ENCODE results near the gene NUDT14.

NUDT14 gene

DNA sequence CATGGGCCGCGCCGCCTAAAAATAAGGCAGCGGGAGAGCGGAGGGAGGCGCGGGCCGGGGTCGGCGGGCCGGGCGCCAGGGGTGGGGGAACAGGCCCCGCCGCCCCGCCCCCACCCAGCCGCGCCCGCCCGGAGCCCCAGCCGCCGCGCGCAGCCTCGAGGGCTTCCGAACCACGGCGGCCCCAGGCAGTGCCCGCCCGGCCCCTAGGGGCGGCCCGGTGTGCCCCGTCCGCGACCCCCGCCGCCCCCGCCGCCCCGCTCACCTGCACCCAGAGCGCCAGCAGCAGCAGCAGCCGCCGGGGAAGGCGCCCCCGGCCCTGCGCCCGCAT is 13.1 kb downstream of the NUDT14 start:
- no peak for ATAC-seq

DNA sequence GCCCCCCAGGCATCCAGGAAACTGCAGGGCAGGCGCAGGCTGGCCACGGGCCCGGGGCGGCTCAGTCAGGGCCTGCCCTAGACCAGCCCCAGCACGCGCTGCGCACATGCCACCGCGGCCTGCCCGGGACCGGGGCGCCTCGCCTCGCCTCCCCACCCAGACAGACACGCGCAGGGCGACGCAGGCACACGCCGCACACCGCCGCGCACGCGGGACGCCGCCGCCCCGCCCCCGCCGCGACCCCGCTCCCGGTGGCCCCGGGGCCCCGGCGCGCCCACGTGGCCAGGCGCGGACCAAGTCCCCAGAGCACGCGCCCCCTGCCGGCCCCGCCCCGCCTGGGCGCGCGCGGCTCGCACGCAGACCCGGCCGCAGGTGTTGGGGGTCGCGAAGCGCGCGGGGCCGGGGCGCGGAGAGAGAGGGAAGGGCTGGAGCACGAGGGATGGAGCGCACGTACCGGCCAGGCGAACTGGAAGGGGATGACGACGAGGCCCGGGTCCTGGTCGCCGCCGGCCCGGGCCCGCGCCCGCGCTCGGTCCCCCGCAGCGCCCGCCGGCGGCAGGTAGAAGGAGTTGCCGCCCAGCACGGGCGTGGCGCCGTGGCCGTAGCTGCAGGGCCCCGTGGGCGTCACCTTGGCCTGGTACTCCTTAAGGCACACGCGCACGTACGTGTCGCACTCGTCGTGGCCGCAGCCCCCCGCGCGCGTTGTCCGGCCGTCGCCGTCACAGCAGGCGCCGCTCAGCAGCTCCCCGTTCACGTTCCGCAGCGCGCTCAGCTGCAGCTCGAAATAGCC is 13.6 kb downstream of the NUDT14 start:
- TF ChIP-seq ISL1 (CRISPR knock-in tag; IDR thresholded peaks at IDR 0.05) (no peak), ZFP30 (CRISPR knock-in tag; IDR thresholded peaks at IDR 0.05) (no peak), ZC3H10 (CRISPR knock-in tag; IDR thresholded peaks at IDR 0.05) (no peak), ARNTL (CRISPR knock-in tag; IDR thresholded peaks at IDR 0.05; ENCODE audit: borderline replicate concordance, low read depth) (no peak), ZFP3 (CRISPR knock-in tag; IDR thresholded peaks at IDR 0.05) (no peak), TCF4 (CRISPR knock-in tag; IDR thresholded peaks at IDR 0.05; ENCODE audit: borderline replicate concordance) (no peak), SNAI2 (CRISPR knock-in tag; IDR thresholded peaks at IDR 0.05) (no peak), OSR1 (CRISPR knock-in tag; IDR thresholded peaks at IDR 0.05) (no peak), PPARA (CRISPR knock-in tag; IDR thresholded peaks at IDR 0.05; ENCODE audit: borderline replicate concordance) (no peak)
- TF ChIP-seq, protein P1, sequence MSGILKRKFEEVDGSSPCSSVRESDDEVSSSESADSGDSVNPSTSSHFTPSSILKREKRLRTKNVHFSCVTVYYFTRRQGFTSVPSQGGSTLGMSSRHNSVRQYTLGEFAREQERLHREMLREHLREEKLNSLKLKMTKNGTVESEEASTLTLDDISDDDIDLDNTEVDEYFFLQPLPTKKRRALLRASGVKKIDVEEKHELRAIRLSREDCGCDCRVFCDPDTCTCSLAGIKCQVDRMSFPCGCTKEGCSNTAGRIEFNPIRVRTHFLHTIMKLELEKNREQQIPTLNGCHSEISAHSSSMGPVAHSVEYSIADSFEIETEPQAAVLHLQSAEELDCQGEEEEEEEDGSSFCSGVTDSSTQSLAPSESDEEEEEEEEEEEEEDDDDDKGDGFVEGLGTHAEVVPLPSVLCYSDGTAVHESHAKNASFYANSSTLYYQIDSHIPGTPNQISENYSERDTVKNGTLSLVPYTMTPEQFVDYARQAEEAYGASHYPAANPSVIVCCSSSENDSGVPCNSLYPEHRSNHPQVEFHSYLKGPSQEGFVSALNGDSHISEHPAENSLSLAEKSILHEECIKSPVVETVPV (CRISPR knock-in tag; IDR thresholded peaks at IDR 0.05): no peak
- ATAC-seq: no peak

More for the DNA sequence above, 13.1 kb downstream of the NUDT14 start:
- TF ChIP-seq ISL1 (CRISPR knock-in tag; IDR thresholded peaks at IDR 0.05): no peak

DNA sequence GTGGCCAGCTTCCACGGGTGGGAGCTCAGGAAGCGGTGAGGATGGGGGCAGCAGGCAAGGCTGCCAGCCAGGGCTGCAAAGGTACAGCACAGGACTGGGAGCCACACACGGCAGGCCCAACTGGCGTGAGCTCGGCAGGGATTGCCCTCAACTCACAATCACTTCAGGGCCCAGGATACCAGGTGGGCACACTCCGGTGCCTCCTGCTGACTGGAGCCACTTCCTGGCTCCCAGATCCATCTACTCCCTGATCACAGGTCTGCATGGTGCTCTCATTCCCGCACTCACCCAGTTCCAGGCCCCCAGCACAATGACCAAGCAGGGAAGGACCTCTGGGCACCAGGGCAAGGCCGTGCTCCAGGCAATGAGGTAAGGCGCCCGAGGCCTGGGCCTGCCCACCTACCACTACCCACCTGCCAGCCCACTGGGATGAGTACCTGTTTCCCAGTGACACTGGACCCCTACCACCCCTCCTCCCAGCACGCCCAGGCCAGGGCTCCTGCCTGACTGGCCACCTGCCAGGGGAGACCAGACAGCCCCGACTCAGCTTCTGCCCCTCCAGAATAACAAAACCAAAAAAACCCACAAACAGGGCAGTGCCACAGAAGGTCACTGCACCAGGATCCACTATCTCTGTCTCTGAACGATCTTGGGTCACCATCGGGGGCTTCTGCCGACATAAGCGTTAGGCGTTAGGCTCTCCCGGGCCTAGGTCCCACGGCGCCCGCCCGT is 14.4 kb downstream of the NUDT14 start:
- TF ChIP-seq, protein P2, sequence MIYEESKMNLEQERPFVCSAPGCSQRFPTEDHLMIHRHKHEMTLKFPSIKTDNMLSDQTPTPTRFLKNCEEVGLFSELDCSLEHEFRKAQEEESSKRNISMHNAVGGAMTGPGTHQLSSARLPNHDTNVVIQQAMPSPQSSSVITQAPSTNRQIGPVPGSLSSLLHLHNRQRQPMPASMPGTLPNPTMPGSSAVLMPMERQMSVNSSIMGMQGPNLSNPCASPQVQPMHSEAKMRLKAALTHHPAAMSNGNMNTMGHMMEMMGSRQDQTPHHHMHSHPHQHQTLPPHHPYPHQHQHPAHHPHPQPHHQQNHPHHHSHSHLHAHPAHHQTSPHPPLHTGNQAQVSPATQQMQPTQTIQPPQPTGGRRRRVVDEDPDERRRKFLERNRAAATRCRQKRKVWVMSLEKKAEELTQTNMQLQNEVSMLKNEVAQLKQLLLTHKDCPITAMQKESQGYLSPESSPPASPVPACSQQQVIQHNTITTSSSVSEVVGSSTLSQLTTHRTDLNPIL (CRISPR knock-in tag; IDR thresholded peaks at IDR 0.05; ENCODE audit: low read depth): no peak
- TF ChIP-seq ZC3H10 (CRISPR knock-in tag; IDR thresholded peaks at IDR 0.05): no peak
- TF ChIP-seq RARB (CRISPR knock-in tag; IDR thresholded peaks at IDR 0.05): no peak
- TF ChIP-seq ZFP3 (CRISPR knock-in tag; IDR thresholded peaks at IDR 0.05): no peak
- no peak for TF ChIP-seq ISL1 (CRISPR knock-in tag; IDR thresholded peaks at IDR 0.05)
- no peak for TF ChIP-seq PPARA (CRISPR knock-in tag; IDR thresholded peaks at IDR 0.05; ENCODE audit: borderline replicate concordance)
- no peak for TF ChIP-seq ZNF8 (CRISPR knock-in tag; IDR thresholded peaks at IDR 0.05)
- TF ChIP-seq TOX (CRISPR knock-in tag; IDR thresholded peaks at IDR 0.05; ENCODE audit: borderline replicate concordance): no peak
- TF ChIP-seq ZFP30 (CRISPR knock-in tag; IDR thresholded peaks at IDR 0.05): no peak
- no peak for TF ChIP-seq BACH2 (CRISPR knock-in tag; IDR thresholded peaks at IDR 0.05; ENCODE audit: borderline replicate concordance)
- TF ChIP-seq GLIS3 (CRISPR knock-in tag; IDR thresholded peaks at IDR 0.05): no peak
- TF ChIP-seq OSR1 (CRISPR knock-in tag; IDR thresholded peaks at IDR 0.05): no peak
- no peak for TF ChIP-seq TCF4 (CRISPR knock-in tag; IDR thresholded peaks at IDR 0.05; ENCODE audit: borderline replicate concordance)
- ATAC-seq: no peak

DNA sequence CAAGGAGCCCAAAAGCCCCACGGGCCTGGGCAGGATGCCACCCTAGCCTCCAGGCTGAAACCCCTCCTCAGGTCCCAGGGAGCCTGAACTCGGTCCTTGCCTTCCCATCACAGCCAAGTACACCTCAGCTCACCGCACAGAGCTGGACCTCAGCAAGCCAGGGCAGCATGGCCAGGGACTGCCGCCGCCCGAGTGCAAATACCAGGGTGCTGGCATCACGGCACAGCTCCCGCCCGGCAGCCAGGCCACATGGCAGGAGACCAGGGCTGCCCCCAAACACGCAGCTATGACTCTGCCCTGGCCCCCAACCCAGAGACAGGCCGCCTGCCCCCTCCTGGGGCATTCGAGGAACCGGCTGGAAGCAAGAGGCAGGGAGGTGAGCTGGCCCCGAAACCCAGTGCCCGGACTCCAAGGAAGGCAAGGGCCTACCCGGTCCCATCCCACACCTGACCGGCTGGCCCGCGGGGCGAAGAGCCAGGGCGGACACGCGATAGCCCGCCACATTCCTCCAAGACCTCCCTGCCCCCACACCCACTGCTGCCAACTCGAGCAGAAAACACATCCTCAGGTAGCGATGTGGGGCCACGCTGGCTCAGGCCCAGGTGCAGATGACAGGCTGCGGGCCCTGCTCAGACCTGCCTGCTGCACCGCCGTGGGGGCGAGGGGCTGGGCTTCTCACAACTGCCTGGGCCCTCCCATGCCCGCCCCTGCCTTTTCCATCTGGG is 15.2 kb downstream of the NUDT14 start:
- ATAC-seq: no peak
- TF ChIP-seq, protein P3, sequence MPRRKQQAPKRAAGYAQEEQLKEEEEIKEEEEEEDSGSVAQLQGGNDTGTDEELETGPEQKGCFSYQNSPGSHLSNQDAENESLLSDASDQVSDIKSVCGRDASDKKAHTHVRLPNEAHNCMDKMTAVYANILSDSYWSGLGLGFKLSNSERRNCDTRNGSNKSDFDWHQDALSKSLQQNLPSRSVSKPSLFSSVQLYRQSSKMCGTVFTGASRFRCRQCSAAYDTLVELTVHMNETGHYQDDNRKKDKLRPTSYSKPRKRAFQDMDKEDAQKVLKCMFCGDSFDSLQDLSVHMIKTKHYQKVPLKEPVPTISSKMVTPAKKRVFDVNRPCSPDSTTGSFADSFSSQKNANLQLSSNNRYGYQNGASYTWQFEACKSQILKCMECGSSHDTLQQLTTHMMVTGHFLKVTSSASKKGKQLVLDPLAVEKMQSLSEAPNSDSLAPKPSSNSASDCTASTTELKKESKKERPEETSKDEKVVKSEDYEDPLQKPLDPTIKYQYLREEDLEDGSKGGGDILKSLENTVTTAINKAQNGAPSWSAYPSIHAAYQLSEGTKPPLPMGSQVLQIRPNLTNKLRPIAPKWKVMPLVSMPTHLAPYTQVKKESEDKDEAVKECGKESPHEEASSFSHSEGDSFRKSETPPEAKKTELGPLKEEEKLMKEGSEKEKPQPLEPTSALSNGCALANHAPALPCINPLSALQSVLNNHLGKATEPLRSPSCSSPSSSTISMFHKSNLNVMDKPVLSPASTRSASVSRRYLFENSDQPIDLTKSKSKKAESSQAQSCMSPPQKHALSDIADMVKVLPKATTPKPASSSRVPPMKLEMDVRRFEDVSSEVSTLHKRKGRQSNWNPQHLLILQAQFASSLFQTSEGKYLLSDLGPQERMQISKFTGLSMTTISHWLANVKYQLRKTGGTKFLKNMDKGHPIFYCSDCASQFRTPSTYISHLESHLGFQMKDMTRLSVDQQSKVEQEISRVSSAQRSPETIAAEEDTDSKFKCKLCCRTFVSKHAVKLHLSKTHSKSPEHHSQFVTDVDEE (CRISPR knock-in tag; IDR thresholded peaks at IDR 0.05): no peak
- no peak for TF ChIP-seq OSR1 (CRISPR knock-in tag; IDR thresholded peaks at IDR 0.05)
- TF ChIP-seq ZNF8 (CRISPR knock-in tag; IDR thresholded peaks at IDR 0.05): no peak
- TF ChIP-seq GLIS3 (CRISPR knock-in tag; IDR thresholded peaks at IDR 0.05): no peak

DNA sequence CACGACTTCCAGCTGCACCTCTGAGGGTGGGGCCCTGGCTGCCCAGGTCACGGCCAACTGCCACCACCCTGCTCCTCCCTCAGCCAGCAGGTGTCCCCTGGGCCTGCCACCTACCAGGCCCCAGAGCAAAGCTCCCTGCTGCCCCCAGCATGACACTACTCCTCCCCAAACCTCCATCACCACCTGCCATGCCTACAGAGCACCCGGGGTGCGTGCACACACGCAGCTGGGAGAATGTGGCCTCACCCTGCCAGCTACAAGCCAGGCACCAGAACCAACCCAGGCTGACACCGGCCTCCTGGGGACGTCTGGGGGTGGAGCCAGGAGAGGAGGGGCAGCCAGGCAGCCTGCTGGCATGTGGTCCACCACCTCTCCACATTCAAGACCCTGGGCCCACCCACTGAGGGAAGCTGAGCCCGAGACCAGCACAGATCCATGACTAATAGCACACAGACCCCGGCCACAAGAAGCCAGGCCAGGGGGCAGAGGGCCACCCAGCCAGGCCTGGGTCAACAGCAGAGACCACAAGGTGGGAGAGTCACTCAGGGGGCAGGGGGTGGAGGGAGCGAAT is 15.9 kb downstream of the NUDT14 start:
- ATAC-seq: no peak
- TF ChIP-seq TCF4 (CRISPR knock-in tag; IDR thresholded peaks at IDR 0.05; ENCODE audit: borderline replicate concordance): no peak
- TF ChIP-seq, protein P1 (CRISPR knock-in tag; IDR thresholded peaks at IDR 0.05): no peak
- TF ChIP-seq CSDC2 (CRISPR knock-in tag; IDR thresholded peaks at IDR 0.05): no peak
- TF ChIP-seq, protein P2 (CRISPR knock-in tag; IDR thresholded peaks at IDR 0.05; ENCODE audit: low read depth): no peak
- no peak for TF ChIP-seq ISL1 (CRISPR knock-in tag; IDR thresholded peaks at IDR 0.05)
- no peak for TF ChIP-seq ARNTL (CRISPR knock-in tag; IDR thresholded peaks at IDR 0.05; ENCODE audit: borderline replicate concordance, low read depth)
- no peak for TF ChIP-seq ZC3H10 (CRISPR knock-in tag; IDR thresholded peaks at IDR 0.05)
- TF ChIP-seq SNAI2 (CRISPR knock-in tag; IDR thresholded peaks at IDR 0.05): no peak
- TF ChIP-seq GLIS3 (CRISPR knock-in tag; IDR thresholded peaks at IDR 0.05): no peak
